HEK293 (cell line): ENCODE data around the gene KIF25.

Experiments
- CTCF ChIA-PET: fragments of 350-600 bp; formaldehyde crosslinking; extraction: SDS; loops from one replicate; lab custom pipeline; 2021; ENCODE audit warnings: antibody characterized with exemption; lab: Yijun Ruan, JAX
- POLR2A ChIA-PET: fragments of 300-600 bp; formaldehyde crosslinking; extraction: SDS; loops from one replicate; lab custom pipeline; 2020; ENCODE audit warnings: antibody characterized with exemption, inconsistent platforms; lab: Yijun Ruan, JAX
- H3K27ac ChIP-seq: fragments of 200-500 bp; sonication (Bioruptor generic); 2 replicates; pipeline ENCODE4 v1.5.1; 2014; ENCODE audit warnings: low read depth, low read length, control low read depth, inconsistent platforms; ENCODE audit errors: extremely low read depth
- H3K36me3 ChIP-seq, 2 experiments: fragments of 200-500 bp in 1 of 2; sonication (Bioruptor generic) in 1 of 2; 1 replicate in 1 of 2; 2 replicates in 1 of 2; pipeline ENCODE4 v1.5.1; 2014 to 2017; ENCODE audit warnings: inconsistent platforms in 2 of 2, low read length in 2 of 2; ENCODE audit not compliant: control insufficient read depth in 2 of 2, insufficient read depth in 1 of 2
- H3K4me1 ChIP-seq: fragments of 200-500 bp; sonication (Bioruptor generic); 2 replicates; pipeline ENCODE4 v1.5.1; 2014; ENCODE audit warnings: mild to moderate bottlenecking, low read length, inconsistent platforms; ENCODE audit not compliant: control insufficient read depth, insufficient read depth
- H3K4me3 ChIP-seq: 2 replicates; pipeline ENCODE4 v1.5.1; 2011; ENCODE audit warnings: low read depth, mild to moderate bottlenecking, control low read depth, low read length, moderate library complexity
- H3K9me3 ChIP-seq: fragments of 200-500 bp; sonication (Bioruptor generic); 2 replicates; pipeline ENCODE4 v1.5.1; 2014; ENCODE audit warnings: low read depth, low read length, inconsistent platforms; ENCODE audit not compliant: control insufficient read depth, insufficient read depth
- BCL11A ChIP-seq: fragments of 450-650 bp; formaldehyde crosslinking; IDR thresholded peaks from 2 replicates; pipeline ENCODE4 v1.5.1; 2016; ENCODE audit warnings: low read depth, missing biosample characterization, missing genetic modification characterization
- FEZF1 ChIP-seq: fragments of 450-650 bp; formaldehyde crosslinking; IDR thresholded peaks from 2 replicates; pipeline ENCODE4 v1.5.1; 2016; ENCODE audit warnings: missing biosample characterization, missing genetic modification characterization
- GLIS2 ChIP-seq: fragments of 450-650 bp; formaldehyde crosslinking; IDR thresholded peaks from 2 replicates; pipeline ENCODE4 v1.5.1; 2016; ENCODE audit warnings: missing biosample characterization, missing genetic modification characterization
- MEIS1 ChIP-seq: sonication (generic); formaldehyde crosslinking; IDR thresholded peaks from 2 replicates; pipeline ENCODE4 v1.8.1; 2022; ENCODE audit warnings: missing genetic modification reagents, mild to moderate bottlenecking, borderline replicate concordance
- MYNN ChIP-seq: fragments of 450-650 bp; formaldehyde crosslinking; IDR thresholded peaks from 2 replicates; pipeline ENCODE4 v1.5.1; 2016; ENCODE audit warnings: missing biosample characterization, missing genetic modification characterization, borderline replicate concordance
- SCRT1 ChIP-seq: fragments of 450-650 bp; formaldehyde crosslinking; IDR thresholded peaks from 2 replicates; pipeline ENCODE4 v1.5.1; 2016; ENCODE audit warnings: missing biosample characterization, missing genetic modification characterization, borderline replicate concordance
- SCRT2 ChIP-seq: fragments of 450-650 bp; formaldehyde crosslinking; IDR thresholded peaks from 2 replicates; pipeline ENCODE4 v1.5.1; 2016; ENCODE audit warnings: missing biosample characterization, missing genetic modification characterization
- SP7 ChIP-seq: fragments of 450-650 bp; formaldehyde crosslinking; IDR thresholded peaks from 2 replicates; pipeline ENCODE4 v1.5.1; 2016; ENCODE audit warnings: missing biosample characterization, missing genetic modification characterization
- TCF7L2 ChIP-seq: IDR thresholded peaks from 2 replicates; pipeline ENCODE4 v1.6.1; 2011; ENCODE audit warnings: low read depth, mild to moderate bottlenecking, inconsistent platforms, low read length, moderate library complexity, borderline replicate concordance
- ZBTB26 ChIP-seq: fragments of 450-650 bp; formaldehyde crosslinking; optimal IDR thresholded peaks from 2 replicates; pipeline ENCODE3; 2016; ENCODE audit warnings: missing biosample characterization, mild to moderate bottlenecking, missing genetic modification characterization
- ZBTB49 ChIP-seq: fragments of 450-650 bp; formaldehyde crosslinking; IDR thresholded peaks from 2 replicates; pipeline ENCODE4 v1.5.1; 2016; ENCODE audit warnings: missing biosample characterization, missing genetic modification characterization, low read depth
- ZBTB6 ChIP-seq: fragments of 450-650 bp; formaldehyde crosslinking; IDR thresholded peaks from 2 replicates; pipeline ENCODE4 v1.5.1; 2017; ENCODE audit warnings: missing biosample characterization, missing genetic modification characterization
- ZBTB8A ChIP-seq: fragments of 450-650 bp; formaldehyde crosslinking; IDR thresholded peaks from 2 replicates; pipeline ENCODE4 v1.5.1; 2016; ENCODE audit warnings: missing biosample characterization, missing genetic modification characterization
- ZNF132 ChIP-seq: fragments of 450-650 bp; formaldehyde crosslinking; IDR thresholded peaks from 2 replicates; pipeline ENCODE4 v1.5.1; 2017; ENCODE audit warnings: missing biosample characterization, missing genetic modification characterization, borderline replicate concordance
- ZNF140 ChIP-seq: fragments of 450-650 bp; formaldehyde crosslinking; IDR thresholded peaks from 2 replicates; pipeline ENCODE4 v1.5.1; 2016; ENCODE audit warnings: missing biosample characterization, missing genetic modification characterization
- ZNF16 ChIP-seq: fragments of 450-650 bp; formaldehyde crosslinking; IDR thresholded peaks from 2 replicates; pipeline ENCODE4 v1.5.1; 2016; ENCODE audit warnings: low read depth, missing biosample characterization, missing genetic modification characterization
- ZNF175 ChIP-seq: fragments of 450-650 bp; formaldehyde crosslinking; IDR thresholded peaks from 2 replicates; pipeline ENCODE4 v1.5.1; 2016; ENCODE audit warnings: missing biosample characterization, missing genetic modification characterization
- ZNF18 ChIP-seq: fragments of 450-650 bp; formaldehyde crosslinking; IDR thresholded peaks from 2 replicates; pipeline ENCODE4 v1.5.1; 2016; ENCODE audit warnings: missing biosample characterization, missing genetic modification characterization
- ZNF184 ChIP-seq: fragments of 450-650 bp; IDR thresholded peaks from 2 replicates; pipeline ENCODE4 v1.5.1; 2018; ENCODE audit warnings: missing biosample characterization, mild to moderate bottlenecking, missing genetic modification characterization
- ZNF404 ChIP-seq: fragments of 450-650 bp; formaldehyde crosslinking; IDR thresholded peaks from 2 replicates; pipeline ENCODE4 v1.5.1; 2017; ENCODE audit warnings: missing biosample characterization, missing genetic modification characterization
- ZNF473 ChIP-seq: fragments of 450-650 bp; formaldehyde crosslinking; IDR thresholded peaks from 2 replicates; pipeline ENCODE4 v1.5.1; 2017; ENCODE audit warnings: missing biosample characterization, missing genetic modification characterization
- ZNF529 ChIP-seq: fragments of 450-650 bp; formaldehyde crosslinking; IDR thresholded peaks from 2 replicates; pipeline ENCODE4 v1.5.1; 2017; ENCODE audit warnings: missing genetic modification characterization, missing biosample characterization; ENCODE audit not compliant: insufficient replicate concordance
- ZNF629 ChIP-seq: fragments of 450-650 bp; formaldehyde crosslinking; IDR thresholded peaks from 2 replicates; pipeline ENCODE4 v1.5.1; 2017; ENCODE audit warnings: missing biosample characterization, missing genetic modification characterization
- ZNF664 ChIP-seq: fragments of 450-650 bp; formaldehyde crosslinking; IDR thresholded peaks from 2 replicates; pipeline ENCODE4 v1.5.1; 2016; ENCODE audit warnings: missing biosample characterization, missing genetic modification characterization
- ZNF76 ChIP-seq: fragments of 450-650 bp; formaldehyde crosslinking; IDR thresholded peaks from 2 replicates; pipeline ENCODE4; 2016; ENCODE audit warnings: low read depth, missing biosample characterization, missing genetic modification characterization, borderline replicate concordance
- ZNF768 ChIP-seq: fragments of 450-650 bp; formaldehyde crosslinking; IDR thresholded peaks from 2 replicates; pipeline ENCODE4 v1.5.1; 2018; ENCODE audit warnings: missing biosample characterization, mild to moderate bottlenecking, missing genetic modification characterization
- ZNF776 ChIP-seq: fragments of 450-650 bp; formaldehyde crosslinking; IDR thresholded peaks from 2 replicates; pipeline ENCODE4 v1.5.0; 2017; ENCODE audit warnings: missing biosample characterization, missing genetic modification characterization, borderline replicate concordance
- ZXDB ChIP-seq: fragments of 450-650 bp; formaldehyde crosslinking; IDR thresholded peaks from 2 replicates; pipeline ENCODE4 v1.5.1; 2016; ENCODE audit warnings: missing biosample characterization, missing genetic modification characterization
- TF ChIP-seq, protein P1 (sequence below): fragments of 450-650 bp; formaldehyde crosslinking; IDR thresholded peaks from 2 replicates; pipeline ENCODE4 v1.5.1; 2016; ENCODE audit warnings: missing biosample characterization, missing genetic modification characterization

KIF25 gene, protein sequence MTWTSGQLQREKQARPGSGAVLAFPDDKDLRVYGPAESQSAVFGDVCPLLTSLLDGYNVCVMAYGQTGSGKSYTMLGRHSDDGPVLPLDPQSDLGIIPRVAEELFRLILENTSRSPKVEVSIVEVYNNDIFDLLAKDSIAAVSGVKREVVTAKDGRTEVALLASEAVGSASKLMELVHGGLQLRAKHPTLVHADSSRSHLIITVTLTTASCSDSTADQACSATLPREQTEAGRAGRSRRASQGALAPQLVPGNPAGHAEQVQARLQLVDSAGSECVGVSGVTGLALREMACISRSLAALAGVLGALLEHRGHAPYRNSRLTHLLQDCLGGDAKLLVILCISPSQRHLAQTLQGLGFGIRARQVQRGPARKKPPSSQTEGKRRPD

DNA sequence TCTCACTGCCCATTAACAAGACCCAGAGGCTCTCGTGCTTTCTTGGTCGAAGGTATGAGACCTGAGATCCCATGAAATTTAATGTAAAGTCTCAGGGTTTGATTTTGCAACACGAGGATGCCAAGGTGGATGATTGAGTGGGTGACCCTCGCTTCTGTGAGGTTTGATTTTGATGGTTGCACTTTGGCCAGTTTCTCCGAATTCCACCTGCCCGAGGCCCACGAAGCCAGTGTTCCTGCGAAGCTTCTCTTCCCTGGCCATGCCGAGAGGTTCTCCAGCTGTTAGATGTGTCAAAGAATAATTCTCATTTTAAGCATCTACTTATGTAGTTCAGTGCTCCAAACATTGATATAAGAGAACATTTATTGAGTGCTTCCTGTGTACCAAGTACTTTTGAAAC is at the start of gene KIF25:
TSS of gene KIF25 (plus strand) at position 30 of the 400 bp plus-strand sequence. CDS start 31,915 bp downstream, outside the sequence.
- Histone ChIP-seq H3K9me3 (no peaks in the 10 kb centered on the region), H3K27ac (no peak within 1 kb of the TSS), H3K36me3 (no peaks in the 10 kb centered on the region), H3K4me1 (no peaks in the 10 kb centered on the region), H3K4me3 (no peak within 1 kb of the TSS)
- POLR2A ChIA-PET: interaction anchor here (1.7 kb wide), 1 partner anchor 10 kb away, joined by 4 read pairs; no protein-coding TSS in a partner anchor
- TF ChIP-seq ZNF629 (tag by site-specific recombination): no peak
- TF ChIP-seq FEZF1 (tag by site-specific recombination): no peak
- TF ChIP-seq ZNF132 (tag by site-specific recombination): no peak
- TF ChIP-seq MEIS1 (CRISPR knock-in tag): no peak
- TF ChIP-seq ZNF776 (tag by site-specific recombination): no peak
- TF ChIP-seq ZNF529 (tag by site-specific recombination): no peak
- no peak for TF ChIP-seq ZBTB26
- TF ChIP-seq ZNF768 (tag by site-specific recombination): no peak
- no peak for TF ChIP-seq ZNF76
- TF ChIP-seq ZNF16: no peak
- no peak for TF ChIP-seq MYNN
- TF ChIP-seq SCRT2 (tag by site-specific recombination): no peak
- TF ChIP-seq ZBTB8A (tag by site-specific recombination): no peak
- no peak for TF ChIP-seq ZNF473 (tag by site-specific recombination)
- TF ChIP-seq SCRT1 (tag by site-specific recombination): no peak
- TF ChIP-seq, protein P1, sequence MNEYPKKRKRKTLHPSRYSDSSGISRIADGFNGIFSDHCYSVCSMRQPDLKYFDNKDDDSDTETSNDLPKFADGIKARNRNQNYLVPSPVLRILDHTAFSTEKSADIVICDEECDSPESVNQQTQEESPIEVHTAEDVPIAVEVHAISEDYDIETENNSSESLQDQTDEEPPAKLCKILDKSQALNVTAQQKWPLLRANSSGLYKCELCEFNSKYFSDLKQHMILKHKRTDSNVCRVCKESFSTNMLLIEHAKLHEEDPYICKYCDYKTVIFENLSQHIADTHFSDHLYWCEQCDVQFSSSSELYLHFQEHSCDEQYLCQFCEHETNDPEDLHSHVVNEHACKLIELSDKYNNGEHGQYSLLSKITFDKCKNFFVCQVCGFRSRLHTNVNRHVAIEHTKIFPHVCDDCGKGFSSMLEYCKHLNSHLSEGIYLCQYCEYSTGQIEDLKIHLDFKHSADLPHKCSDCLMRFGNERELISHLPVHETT (tag by site-specific recombination): no peak
- no peak for TF ChIP-seq GLIS2 (tag by site-specific recombination)
- TF ChIP-seq ZNF664 (tag by site-specific recombination): no peak
- TF ChIP-seq TCF7L2: no peak
- CTCF ChIA-PET: no interaction called here

GRCh38 chr6:167947716-167948115 is 49.8 kb upstream of the KIF25 start:
- no peak for TF ChIP-seq BCL11A (tag by site-specific recombination)
- no peak for TF ChIP-seq ZBTB6 (tag by site-specific recombination)
- TF ChIP-seq SP7 (tag by site-specific recombination): no peak
- no peak for TF ChIP-seq ZNF404 (tag by site-specific recombination)
- no peak for TF ChIP-seq ZBTB49 (tag by site-specific recombination)
- no peak for TF ChIP-seq ZNF184 (tag by site-specific recombination)
- TF ChIP-seq ZNF18: no peak
- TF ChIP-seq ZNF175 (tag by site-specific recombination): no peak
- TF ChIP-seq ZNF140: no peak
- no peak for TF ChIP-seq ZNF76
- TF ChIP-seq ZXDB: no peak
- Histone ChIP-seq H3K27ac (no peak overlapping the region), H3K4me3 (no peak overlapping the region), H3K9me3 (no peaks in the 10 kb centered on the region), H3K36me3 (peaks cover 40 to 95% of the 10 kb centered on the region in 2 experiments), H3K4me1 (peaks cover 6% of the 10 kb centered on the region)
- POLR2A ChIA-PET: no interaction called here
- CTCF ChIA-PET: no interaction called here
